Embryonic facial prominence (tissue), 1 donor: ENCODE measurements around the gene PDCD1LG2.

Experiments
- DNase-seq: peaks from one replicate; pipeline ENCODE4 v3.0.0-alpha.2; 2016; ENCODE audit errors: extremely low spot score

PDCD1LG2 gene

DNA sequence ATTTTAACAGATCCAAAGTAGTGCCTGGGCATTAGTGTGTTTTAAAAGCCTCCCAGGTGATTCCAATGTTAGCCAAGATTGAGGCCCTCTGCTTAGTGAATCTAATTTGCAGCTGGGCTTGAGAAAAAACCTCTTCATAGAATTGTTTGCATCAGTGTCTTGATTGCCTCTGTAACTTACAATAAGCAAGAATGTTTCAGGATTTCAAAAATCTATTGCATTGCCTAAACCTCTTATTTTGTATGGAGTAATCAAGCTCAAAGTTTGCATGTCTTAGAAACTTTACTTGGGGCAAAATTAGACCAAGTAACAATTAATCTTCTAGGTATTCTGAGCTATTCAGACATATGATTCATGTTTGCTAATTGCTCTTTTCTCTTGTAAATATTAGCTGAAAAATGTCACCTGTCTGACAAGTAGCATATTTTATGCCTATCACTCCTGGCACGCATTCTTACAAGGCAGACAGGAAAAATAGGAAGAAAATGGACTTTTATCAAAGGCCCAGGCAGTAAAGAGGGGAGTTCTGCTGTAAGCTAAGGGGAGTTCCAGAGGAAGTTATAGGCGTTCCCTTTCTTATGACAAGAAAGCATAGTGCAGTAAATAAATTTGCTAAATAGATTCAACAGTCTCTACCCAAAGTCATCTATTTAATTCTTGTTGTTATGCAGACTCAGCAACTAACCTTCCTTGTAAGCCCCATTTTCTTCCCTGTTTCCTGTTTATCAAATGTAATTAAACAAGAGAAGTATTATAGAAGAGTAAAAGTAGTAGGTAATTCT lies 21.0 kb downstream of the PDCD1LG2 start:
- DNase-seq = no peak

GRCh38 chr9:5532306-5532705 lies 22.0 kb downstream of the PDCD1LG2 start:
- no peak for DNase-seq

GRCh38 chr9:5532790-5533189 lies 22.5 kb downstream of the PDCD1LG2 start:
- DNase-seq = no peak

DNA sequence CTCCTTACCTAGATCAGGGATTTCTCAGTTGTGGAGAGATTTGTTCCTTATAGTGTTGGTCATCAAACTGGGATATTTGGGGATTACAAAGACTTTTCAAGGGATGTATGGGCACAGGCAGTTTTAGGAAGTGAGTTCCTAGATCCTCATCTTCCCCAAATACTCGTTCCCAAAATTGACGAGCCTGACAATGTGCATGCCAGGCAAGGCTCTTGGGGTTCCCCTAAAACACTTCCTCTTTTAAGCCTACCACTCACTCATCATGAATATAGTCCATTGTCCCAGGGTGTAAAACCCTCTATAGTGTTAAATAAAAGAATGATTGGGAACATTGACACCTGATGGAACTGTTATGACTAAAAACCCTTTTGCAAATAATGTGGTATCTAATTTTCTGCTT lies 26.4 kb downstream of the PDCD1LG2 start:
- DNase-seq = no peak

DNA sequence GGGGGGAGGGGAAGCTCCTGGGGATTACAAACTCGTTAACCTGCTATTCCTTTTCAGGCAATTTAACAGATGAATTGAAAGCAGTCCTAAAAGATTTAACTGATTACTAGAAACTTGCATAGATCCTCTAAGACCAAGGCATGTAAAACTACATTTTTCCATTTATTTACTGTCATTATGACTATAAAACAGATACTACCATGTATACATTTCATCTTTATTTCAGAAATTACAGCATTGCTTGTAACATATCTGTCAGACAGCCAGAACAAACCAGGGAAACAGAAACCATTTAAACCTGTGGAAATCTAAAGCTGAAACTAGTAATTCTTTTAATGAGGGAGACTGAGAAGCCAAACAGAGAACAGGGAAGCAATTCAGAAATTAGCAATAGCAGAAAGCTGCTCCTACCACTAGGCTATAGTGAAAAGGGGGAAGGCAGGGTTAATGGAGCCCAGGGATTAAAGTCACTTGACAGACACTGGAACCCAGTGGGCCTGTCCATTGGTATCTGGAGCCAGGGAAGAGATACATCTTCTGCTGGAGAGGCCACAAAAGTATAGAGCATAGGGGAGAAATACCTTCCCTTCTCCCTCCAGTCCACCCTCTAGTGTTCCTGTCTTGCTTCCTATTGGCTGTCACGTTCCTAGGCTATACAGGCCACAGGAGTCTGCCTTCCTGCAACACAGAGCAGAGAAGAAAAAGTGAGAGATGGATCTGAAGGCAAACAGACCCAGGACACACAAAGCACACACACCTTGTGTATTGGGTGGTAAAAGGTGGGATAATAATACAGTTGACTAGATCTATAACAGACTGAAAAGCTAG lies 33.8 kb downstream of the PDCD1LG2 start:
- DNase-seq = no peak

GRCh38 chr9:5549658-5550650 lies 39.6 kb downstream of the PDCD1LG2 start:
- DNase-seq = no peak

- DNase-seq = no peak
Measured at GRCh38 chr9:5551368-5552150, 41.2 kb downstream of the PDCD1LG2 start.

- DNase-seq = no peak
Measured at GRCh38 chr9:5552301-5552700, 42.0 kb downstream of the PDCD1LG2 start.

GRCh38 chr9:5553211-5553610 lies 42.9 kb downstream of the PDCD1LG2 start:
- no peak for DNase-seq

DNA sequence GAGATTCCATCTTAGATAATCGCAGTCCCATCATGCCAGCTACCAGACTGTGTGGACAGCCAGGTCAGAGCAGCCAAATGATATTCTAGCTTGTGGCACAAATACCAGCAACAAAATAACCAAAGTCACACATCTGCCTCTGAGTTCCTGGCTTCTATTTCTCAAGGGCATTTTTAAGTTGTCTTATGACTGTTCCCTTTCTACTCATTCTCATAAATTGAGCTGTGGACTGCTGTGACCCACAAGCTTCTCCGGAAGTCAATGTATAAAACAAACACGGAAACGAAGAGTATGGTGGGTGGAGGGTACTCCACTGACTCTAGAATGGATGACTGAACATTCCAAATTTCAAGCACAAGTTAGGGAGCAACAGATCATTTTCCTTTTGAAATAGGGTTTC lies 43.9 kb downstream of the PDCD1LG2 start:
- DNase-seq = no peak

DNA sequence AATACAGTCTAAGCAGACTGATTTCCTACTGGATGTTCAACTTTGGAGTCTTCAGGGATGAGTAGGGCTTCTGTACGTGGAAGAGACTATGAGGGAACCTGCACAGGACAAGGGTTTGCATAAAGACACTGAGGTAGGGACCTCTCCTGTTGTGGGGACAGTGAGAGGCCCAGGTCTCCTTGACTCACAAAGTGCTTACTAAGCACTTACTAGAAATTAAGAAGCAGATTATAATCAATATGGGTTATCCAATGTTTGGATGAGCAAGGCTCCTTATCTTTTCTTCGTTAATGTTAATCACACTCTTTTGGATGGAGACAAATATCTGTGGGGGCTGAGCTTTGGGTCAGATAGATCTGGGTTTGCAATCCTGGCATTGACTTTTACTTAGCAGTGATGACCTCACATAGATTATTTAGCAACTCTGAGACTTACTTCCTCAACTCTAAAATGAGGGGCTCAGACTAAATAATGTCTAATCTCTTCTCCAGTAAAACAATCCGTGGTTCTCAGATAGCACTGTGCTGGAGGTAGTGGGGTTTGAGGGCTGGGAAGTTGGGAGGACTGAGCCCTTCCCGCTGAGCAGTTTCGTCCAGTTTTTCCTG lies 45.9 kb downstream of the PDCD1LG2 start:
- no peak for DNase-seq

DNA sequence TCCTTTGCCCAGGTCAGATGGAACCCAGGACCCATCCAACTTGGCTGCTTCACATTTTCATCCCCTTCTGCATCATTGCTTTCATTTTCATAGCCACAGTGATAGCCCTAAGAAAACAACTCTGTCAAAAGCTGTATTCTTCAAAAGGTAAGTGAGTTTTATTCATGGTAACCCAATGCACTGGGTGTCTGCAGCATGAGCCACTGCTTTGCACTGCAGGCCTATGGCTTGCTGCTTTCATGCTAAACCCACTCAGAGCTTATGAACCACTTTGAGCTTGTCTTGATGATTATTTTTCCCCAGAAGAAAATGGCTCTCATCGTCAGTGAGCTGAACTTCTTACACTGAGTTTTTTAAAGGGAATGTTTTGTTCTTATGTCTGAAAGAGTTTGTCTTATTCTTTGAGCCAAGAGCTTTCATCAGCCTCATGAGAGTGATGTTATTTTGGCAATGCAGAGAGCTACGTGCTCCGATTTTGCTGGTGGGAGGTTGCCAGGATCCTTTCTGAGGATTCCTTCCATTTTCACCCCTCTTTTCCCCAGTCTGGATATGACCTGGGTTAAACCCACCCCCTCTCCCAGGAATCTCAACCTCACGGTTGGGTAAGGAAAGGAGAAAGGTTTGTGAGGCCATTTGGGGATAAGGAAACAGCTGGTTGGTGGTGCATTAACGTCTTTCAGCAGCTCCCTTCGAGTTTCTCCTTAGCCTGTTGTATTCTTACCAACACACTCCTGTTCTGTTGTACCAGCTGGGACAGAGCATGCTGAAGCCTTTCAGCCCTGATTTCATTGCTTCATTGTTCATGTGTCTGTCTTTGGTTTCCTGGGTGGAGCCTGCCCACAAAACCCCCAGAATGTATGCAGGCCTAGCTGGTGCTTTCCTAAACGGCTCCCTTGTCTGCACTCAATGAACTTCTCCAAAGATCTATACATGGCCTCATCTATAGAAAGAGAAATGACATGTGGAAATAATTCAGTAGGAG lies 47.6 kb downstream of the PDCD1LG2 start:
- peak; percentile 31 for DNase-seq

GRCh38 chr9:5559659-5560058 lies 49.3 kb downstream of the PDCD1LG2 start:
- DNase-seq = no peak

- no peak for DNase-seq
Measured at GRCh38 chr9:5560443-5561100, 50.2 kb downstream of the PDCD1LG2 start.

DNA sequence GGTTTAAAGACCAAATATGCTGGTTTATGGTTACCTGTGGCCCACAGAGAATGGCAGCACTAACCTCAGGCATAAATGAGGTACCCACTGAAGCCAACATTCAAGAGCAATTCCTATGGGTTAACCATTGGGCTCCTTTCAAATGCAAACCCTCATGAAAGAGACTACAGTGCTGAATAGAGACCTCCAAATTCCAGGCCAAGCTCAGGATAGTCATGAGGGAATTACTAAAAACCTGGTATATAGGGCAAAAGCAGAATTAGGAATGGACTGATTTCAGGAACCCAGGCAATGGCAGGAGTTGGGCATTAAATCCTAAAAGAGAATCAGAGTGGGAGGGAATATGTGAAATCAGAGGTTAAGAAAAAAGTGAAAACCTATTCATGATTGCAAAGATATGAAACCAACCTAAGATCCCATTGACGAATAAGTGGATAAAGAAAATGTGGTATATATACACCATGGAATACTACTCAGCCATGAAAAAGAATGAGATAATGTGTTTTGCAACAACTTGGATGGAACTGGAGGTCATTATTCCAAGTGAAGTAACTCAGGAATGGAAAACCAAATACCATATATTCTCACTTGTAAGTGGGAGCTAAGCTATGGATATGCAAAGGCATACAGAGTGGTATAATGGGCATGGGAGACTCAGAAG lies 51.6 kb downstream of the PDCD1LG2 start:
- no peak for DNase-seq

DNA sequence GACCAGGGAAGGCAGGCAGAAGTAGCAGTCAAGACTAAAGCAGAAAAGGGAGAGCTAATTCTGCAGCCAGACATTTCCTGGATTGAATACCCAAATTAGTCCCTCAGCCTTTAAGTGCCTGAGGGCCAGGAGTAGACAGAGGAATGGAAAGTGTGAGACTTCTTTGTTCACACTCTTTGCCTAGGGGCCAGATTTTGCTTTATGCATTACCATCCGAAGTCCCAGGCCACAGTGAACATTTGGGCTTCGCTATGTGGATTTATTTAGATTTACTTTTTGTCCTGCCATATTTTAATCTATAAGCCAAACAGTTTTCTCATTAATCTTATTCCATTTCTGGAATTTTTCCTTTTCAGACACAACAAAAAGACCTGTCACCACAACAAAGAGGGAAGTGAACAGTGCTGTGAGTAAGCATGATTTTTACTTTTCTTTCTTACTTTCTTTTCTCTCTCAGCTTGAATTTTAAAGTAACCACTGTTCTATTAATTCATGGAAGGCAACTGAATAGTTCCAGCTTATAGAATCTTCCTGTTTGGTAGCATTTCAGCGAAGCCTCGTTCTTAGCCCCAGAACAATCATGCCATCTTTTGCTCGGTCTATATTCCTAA lies 52.6 kb downstream of the PDCD1LG2 start:
- DNase-seq = no peak

GRCh38 chr9:5563417-5563815 lies 53.1 kb downstream of the PDCD1LG2 start:
- no peak for DNase-seq

DNA sequence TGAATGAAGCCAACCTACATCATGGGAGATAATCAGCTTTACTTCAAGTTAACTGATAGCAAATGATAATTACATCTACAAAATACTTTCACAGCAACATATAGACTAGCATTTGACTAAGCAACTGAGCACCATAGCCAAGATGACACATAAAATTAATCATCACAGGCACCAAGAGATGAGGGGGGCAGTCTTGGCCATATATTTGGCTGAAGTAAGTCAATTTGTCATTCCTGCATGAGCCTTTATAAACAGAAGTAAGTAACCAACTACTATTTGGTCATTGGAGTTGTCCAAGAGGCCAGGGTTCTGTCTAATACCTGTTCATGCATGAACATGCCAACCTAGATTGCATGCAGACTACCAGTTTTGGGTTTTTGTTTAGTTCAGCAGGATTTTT lies 53.6 kb downstream of the PDCD1LG2 start:
- DNase-seq = no peak
